HEK293 (cell line): Measurements from ENCODE around the gene SRSF8.

Experiments used
- CTCF ChIA-PET: fragments of 350-600 bp; formaldehyde crosslinking; extraction: SDS; loops from one replicate; lab custom pipeline; 2021; ENCODE audit warnings: antibody characterized with exemption; lab: Yijun Ruan, JAX
- POLR2A ChIA-PET: fragments of 300-600 bp; formaldehyde crosslinking; extraction: SDS; loops from one replicate; lab custom pipeline; 2020; ENCODE audit warnings: antibody characterized with exemption, inconsistent platforms; lab: Yijun Ruan, JAX
- H3K27ac ChIP-seq: fragments of 200-500 bp; sonication (Bioruptor generic); 2 replicates; pipeline ENCODE4 v1.5.1; 2014; ENCODE audit warnings: low read depth, low read length, control low read depth, inconsistent platforms; ENCODE audit errors: extremely low read depth
- H3K36me3 ChIP-seq, 2 experiments: fragments of 200-500 bp in 1 of 2; sonication (Bioruptor generic) in 1 of 2; 1 replicate in 1 of 2; 2 replicates in 1 of 2; pipeline ENCODE4 v1.5.1; 2014 to 2017; ENCODE audit warnings: inconsistent platforms in 2 of 2, low read length in 2 of 2; ENCODE audit not compliant: control insufficient read depth in 2 of 2, insufficient read depth in 1 of 2
- H3K4me1 ChIP-seq: fragments of 200-500 bp; sonication (Bioruptor generic); 2 replicates; pipeline ENCODE4 v1.5.1; 2014; ENCODE audit warnings: mild to moderate bottlenecking, low read length, inconsistent platforms; ENCODE audit not compliant: control insufficient read depth, insufficient read depth
- H3K4me3 ChIP-seq: 2 replicates; pipeline ENCODE4 v1.5.1; 2011; ENCODE audit warnings: low read depth, mild to moderate bottlenecking, control low read depth, low read length, moderate library complexity
- H3K9me3 ChIP-seq: fragments of 200-500 bp; sonication (Bioruptor generic); 2 replicates; pipeline ENCODE4 v1.5.1; 2014; ENCODE audit warnings: low read depth, low read length, inconsistent platforms; ENCODE audit not compliant: control insufficient read depth, insufficient read depth
- HOXD13 ChIP-seq: sonication (generic); formaldehyde crosslinking; IDR thresholded peaks from 2 replicates; pipeline ENCODE4 v1.8.0; 2022; ENCODE audit warnings: missing genetic modification reagents, borderline replicate concordance
- MZF1 ChIP-seq: fragments of 450-650 bp; formaldehyde crosslinking; IDR thresholded peaks from 2 replicates; pipeline ENCODE4 v1.5.1; 2017; ENCODE audit warnings: missing biosample characterization, missing genetic modification characterization, borderline replicate concordance
- OSR2 ChIP-seq: fragments of 450-650 bp; formaldehyde crosslinking; IDR thresholded peaks from 2 replicates; pipeline ENCODE4 v1.5.1; 2016; ENCODE audit warnings: missing biosample characterization, missing genetic modification characterization
- PRDM1 ChIP-seq: fragments of 450-650 bp; formaldehyde crosslinking; IDR thresholded peaks from 2 replicates; pipeline ENCODE4; 2016; ENCODE audit warnings: missing biosample characterization, missing genetic modification characterization
- PRDM2 ChIP-seq: fragments of 450-650 bp; formaldehyde crosslinking; IDR thresholded peaks from 2 replicates; pipeline ENCODE4 v1.5.1; 2016; ENCODE audit warnings: missing biosample characterization, missing genetic modification characterization, borderline replicate concordance
- PRDM4 ChIP-seq: fragments of 450-650 bp; formaldehyde crosslinking; IDR thresholded peaks from 2 replicates; pipeline ENCODE4 v1.5.1; 2017; ENCODE audit warnings: missing biosample characterization, missing genetic modification characterization
- PRDM6 ChIP-seq: fragments of 450-650 bp; formaldehyde crosslinking; IDR thresholded peaks from 2 replicates; pipeline ENCODE4 v1.5.1; 2017; ENCODE audit warnings: missing biosample characterization, missing genetic modification characterization
- SP2 ChIP-seq: fragments of 450-650 bp; formaldehyde crosslinking; IDR thresholded peaks from 2 replicates; pipeline ENCODE4 v1.5.1; 2016; ENCODE audit warnings: missing biosample characterization, missing genetic modification characterization
- ZBTB17 ChIP-seq: fragments of 450-650 bp; formaldehyde crosslinking; IDR thresholded peaks from 2 replicates; pipeline ENCODE4 v1.5.1; 2016; ENCODE audit warnings: missing biosample characterization, missing genetic modification characterization
- ZBTB21 ChIP-seq: fragments of 450-650 bp; formaldehyde crosslinking; IDR thresholded peaks from 2 replicates; pipeline ENCODE4 v1.5.1; 2017; ENCODE audit warnings: missing biosample characterization, missing genetic modification characterization
- ZNF146 ChIP-seq: fragments of 450-650 bp; formaldehyde crosslinking; IDR thresholded peaks from 2 replicates; pipeline ENCODE4 v1.5.1; 2016; ENCODE audit warnings: missing biosample characterization, missing genetic modification characterization
- ZNF23 ChIP-seq: fragments of 450-650 bp; formaldehyde crosslinking; IDR thresholded peaks from 2 replicates; pipeline ENCODE4 v1.5.1; 2016; ENCODE audit warnings: missing biosample characterization, missing genetic modification characterization, borderline replicate concordance
- ZNF311 ChIP-seq: fragments of 450-650 bp; formaldehyde crosslinking; IDR thresholded peaks from 2 replicates; pipeline ENCODE4 v1.5.1; 2017; ENCODE audit warnings: missing biosample characterization, missing genetic modification characterization, borderline replicate concordance
- ZNF501 ChIP-seq: fragments of 450-650 bp; formaldehyde crosslinking; IDR thresholded peaks from 2 replicates; pipeline ENCODE4 v1.5.1; 2016; ENCODE audit warnings: missing biosample characterization, missing genetic modification characterization
- ZNF514 ChIP-seq: fragments of 450-650 bp; formaldehyde crosslinking; IDR thresholded peaks from 2 replicates; pipeline ENCODE4 v1.5.1; 2016; ENCODE audit warnings: missing biosample characterization, missing genetic modification characterization
- ZNF548 ChIP-seq: fragments of 450-650 bp; formaldehyde crosslinking; IDR thresholded peaks from 2 replicates; pipeline ENCODE4 v1.5.1; 2016; ENCODE audit warnings: missing biosample characterization, missing genetic modification characterization
- ZNF639 ChIP-seq: fragments of 450-650 bp; formaldehyde crosslinking; IDR thresholded peaks from 2 replicates; pipeline ENCODE4 v1.5.1; 2016; ENCODE audit warnings: missing biosample characterization, missing genetic modification characterization
- ZNF76 ChIP-seq: fragments of 450-650 bp; formaldehyde crosslinking; IDR thresholded peaks from 2 replicates; pipeline ENCODE4; 2016; ENCODE audit warnings: low read depth, missing biosample characterization, missing genetic modification characterization, borderline replicate concordance
- ZNF837 ChIP-seq: fragments of 450-650 bp; formaldehyde crosslinking; IDR thresholded peaks from 2 replicates; pipeline ENCODE4 v1.5.1; 2016; ENCODE audit warnings: missing biosample characterization, missing genetic modification characterization

Gene SRSF8

GRCh38 chr11:95101935-95102334 lies 35.2 kb downstream of the SRSF8 start:
- Histone ChIP-seq H3K9me3 (no peaks in the 10 kb centered on the region), H3K4me1 (0 out of 2 replicates have a peak, but pooled peaks cover 2% of the 10 kb centered on the region), H3K4me3 (no peak overlapping the region), H3K36me3 (no peaks in the 10 kb centered on the region), H3K27ac (no peak overlapping the region)
- TF ChIP-seq ZNF23 (tag by site-specific recombination) (no peak), ZNF548 (tag by site-specific recombination) (no peak), PRDM6 (no peak), ZNF837 (tag by site-specific recombination) (no peak), ZBTB17 (tag by site-specific recombination) (no peak), ZNF76 (tag by site-specific recombination) (no peak), ZNF514 (tag by site-specific recombination) (no peak), ZNF639 (tag by site-specific recombination) (no peak), ZNF501 (tag by site-specific recombination) (no peak), MZF1 (tag by site-specific recombination) (no peak), ZNF146 (tag by site-specific recombination) (no peak), ZBTB21 (tag by site-specific recombination) (no peak), SP2 (tag by site-specific recombination) (no peak), PRDM4 (tag by site-specific recombination) (no peak)
- POLR2A ChIA-PET: interaction anchor here (3.5 kb wide), 1 partner anchor 11 kb away, joined by 14 read pairs; the partner anchor contains the start of gene ENDOD1
- CTCF ChIA-PET: interaction anchor here (0.7 to 2.0 kb wide), 4 partner anchors 10 to 390 kb away, joined by 3 to 7 read pairs (median 5); partner anchors contain the start of gene ENDOD1

- Histone ChIP-seq H3K9me3 (no peaks in the 10 kb centered on the region), H3K4me1 (0 out of 2 replicates have a peak, but pooled peaks cover 6% of the 10 kb centered on the region), H3K4me3 (no peak overlapping the region), H3K36me3 (no peaks in the 10 kb centered on the region), H3K27ac (no peak overlapping the region)
- TF ChIP-seq ZNF311 (tag by site-specific recombination): no peak
- TF ChIP-seq PRDM1 (tag by site-specific recombination): 0 out of 2 replicates have a peak, but pooled peaks have one; percentile 20
- ChIA-PET CTCF (interaction anchor here (0.6 to 1.3 kb wide), 4 partner anchors 9 to 1232 kb away, joined by 3 to 10 read pairs (median 3); no protein-coding TSS in a partner anchor), POLR2A (interaction anchor here (0.7 to 3.5 kb wide), 3 partner anchors 12 to 100 kb away, joined by 3 to 14 read pairs (median 4); partner anchors contain the start of gene ENDOD1)
These were observed 36.0 kb downstream of the SRSF8 start for GRCh38 chr11:95102733-95103132.

GRCh38 chr11:95103701-95104100 lies 37.0 kb downstream of the SRSF8 start:
- no peak overlapping the region for H3K4me3 ChIP-seq
- H3K9me3 ChIP-seq: no peaks in the 10 kb centered on the region
- H3K27ac ChIP-seq: no peak overlapping the region
- ChIA-PET CTCF (interaction anchor here (0.6 to 1.3 kb wide), 3 partner anchors 10 to 53 kb away, joined by 3 to 10 read pairs (median 8); no protein-coding TSS in a partner anchor), POLR2A (interaction anchor here (0.7 to 3.5 kb wide), 2 partner anchors 13 to 19 kb away, joined by 3 to 14 read pairs; partner anchors contain the start of gene ENDOD1)
- peaks cover 16% of the 10 kb centered on the region for H3K4me1 ChIP-seq
- H3K36me3 ChIP-seq: no peaks in the 10 kb centered on the region
- TF ChIP-seq HOXD13: no peak
- no peak for TF ChIP-seq ZNF23 (tag by site-specific recombination)
- no peak for TF ChIP-seq ZNF146 (tag by site-specific recombination)
- no peak for TF ChIP-seq OSR2 (tag by site-specific recombination)
- no peak for TF ChIP-seq PRDM2 (tag by site-specific recombination)
